Measurements from ENCODE around the gene ANKK1. TPM values are rescaled to one million over a fixed set of nuclear protein-coding genes. Genes with fewer than 3 reads are reported as not detected.

ANKK1 gene
- total RNA-seq, 1 experiment from 2014 or later = 0.22 TPM

DNA sequence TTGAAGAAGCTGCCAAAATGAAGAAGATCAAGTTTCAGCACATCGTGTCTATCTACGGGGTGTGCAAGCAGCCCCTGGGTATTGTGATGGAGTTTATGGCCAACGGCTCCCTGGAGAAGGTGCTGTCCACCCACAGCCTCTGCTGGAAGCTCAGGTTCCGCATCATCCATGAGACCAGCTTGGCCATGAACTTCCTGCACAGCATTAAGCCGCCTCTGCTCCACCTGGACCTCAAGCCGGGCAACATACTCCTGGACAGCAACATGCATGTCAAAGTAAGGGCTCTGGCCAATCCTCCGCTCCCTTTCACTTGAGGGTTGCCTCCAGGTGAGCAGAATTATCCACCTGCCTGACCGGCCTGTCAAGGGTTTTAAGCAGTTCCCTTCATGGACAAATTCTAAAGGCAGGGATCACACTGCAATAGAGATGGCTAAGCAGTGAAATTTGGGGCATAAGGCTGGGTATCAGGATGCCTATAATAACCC is 6.0 kb downstream of the ANKK1 start:
- BruUV-seq (replicated peaks) = no TSS peak
- no peaks in the 10 kb centered on the region for H3K4me1 ChIP-seq (ENCODE audit: control insufficient read depth in 1 of 2, insufficient read depth in 2 of 2, low read length in 2 of 2)

More for the DNA sequence above, 6.0 kb downstream of the ANKK1 start:
- ChIA-PET RAD21 (ENCODE audit: low non-redundant PET in 1 of 2, low total read pairs in 2 of 2, uncharacterized antibody in 2 of 2, unreplicated experiment in 2 of 2) (no interaction called here), POLR2A (no interaction called here), CTCF (no interaction called here)
- no peak for DNase-seq (ENCODE audit: low read depth, low spot score)
- no peak overlapping the region for H3K9ac ChIP-seq (ENCODE audit: low read length)
- intact Hi-C loops (cut with micrococcal nuclease) = no loop called here
- H3K9me3 ChIP-seq (ENCODE audit: control insufficient read depth in 1 of 2, insufficient read depth in 1 of 2, low read depth in 1 of 2, low read length in 2 of 2) = no peaks in the 10 kb centered on the region
- no peaks in the 10 kb centered on the region for H3K36me3 ChIP-seq (ENCODE audit: control insufficient read depth in 1 of 2, insufficient read depth in 2 of 2, low read length in 2 of 2)
- peaks cover 15% of the 10 kb centered on the region for H3K27me3 ChIP-seq (ENCODE audit: insufficient read depth, low read length)
- no peaks in the 10 kb centered on the region for H3K9me2 ChIP-seq (ENCODE audit: insufficient read depth)
- no peak overlapping the region for H3K27ac ChIP-seq (ENCODE audit: low read depth, low read length)
- no peak overlapping the region for H3K4me3 ChIP-seq (replicated peaks in 1 of 2; ENCODE audit: low read depth in 1 of 2, low read length in 2 of 2)
- TF ChIP-seq, protein P1, sequence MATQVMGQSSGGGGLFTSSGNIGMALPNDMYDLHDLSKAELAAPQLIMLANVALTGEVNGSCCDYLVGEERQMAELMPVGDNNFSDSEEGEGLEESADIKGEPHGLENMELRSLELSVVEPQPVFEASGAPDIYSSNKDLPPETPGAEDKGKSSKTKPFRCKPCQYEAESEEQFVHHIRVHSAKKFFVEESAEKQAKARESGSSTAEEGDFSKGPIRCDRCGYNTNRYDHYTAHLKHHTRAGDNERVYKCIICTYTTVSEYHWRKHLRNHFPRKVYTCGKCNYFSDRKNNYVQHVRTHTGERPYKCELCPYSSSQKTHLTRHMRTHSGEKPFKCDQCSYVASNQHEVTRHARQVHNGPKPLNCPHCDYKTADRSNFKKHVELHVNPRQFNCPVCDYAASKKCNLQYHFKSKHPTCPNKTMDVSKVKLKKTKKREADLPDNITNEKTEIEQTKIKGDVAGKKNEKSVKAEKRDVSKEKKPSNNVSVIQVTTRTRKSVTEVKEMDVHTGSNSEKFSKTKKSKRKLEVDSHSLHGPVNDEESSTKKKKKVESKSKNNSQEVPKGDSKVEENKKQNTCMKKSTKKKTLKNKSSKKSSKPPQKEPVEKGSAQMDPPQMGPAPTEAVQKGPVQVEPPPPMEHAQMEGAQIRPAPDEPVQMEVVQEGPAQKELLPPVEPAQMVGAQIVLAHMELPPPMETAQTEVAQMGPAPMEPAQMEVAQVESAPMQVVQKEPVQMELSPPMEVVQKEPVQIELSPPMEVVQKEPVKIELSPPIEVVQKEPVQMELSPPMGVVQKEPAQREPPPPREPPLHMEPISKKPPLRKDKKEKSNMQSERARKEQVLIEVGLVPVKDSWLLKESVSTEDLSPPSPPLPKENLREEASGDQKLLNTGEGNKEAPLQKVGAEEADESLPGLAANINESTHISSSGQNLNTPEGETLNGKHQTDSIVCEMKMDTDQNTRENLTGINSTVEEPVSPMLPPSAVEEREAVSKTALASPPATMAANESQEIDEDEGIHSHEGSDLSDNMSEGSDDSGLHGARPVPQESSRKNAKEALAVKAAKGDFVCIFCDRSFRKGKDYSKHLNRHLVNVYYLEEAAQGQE (IDR thresholded peaks at IDR 0.05; ENCODE audit: low read depth) = no peak
- TF ChIP-seq, protein P2, sequence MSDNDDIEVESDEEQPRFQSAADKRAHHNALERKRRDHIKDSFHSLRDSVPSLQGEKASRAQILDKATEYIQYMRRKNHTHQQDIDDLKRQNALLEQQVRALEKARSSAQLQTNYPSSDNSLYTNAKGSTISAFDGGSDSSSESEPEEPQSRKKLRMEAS (IDR thresholded peaks at IDR 0.05) = no peak
- TF ChIP-seq, protein P3, sequence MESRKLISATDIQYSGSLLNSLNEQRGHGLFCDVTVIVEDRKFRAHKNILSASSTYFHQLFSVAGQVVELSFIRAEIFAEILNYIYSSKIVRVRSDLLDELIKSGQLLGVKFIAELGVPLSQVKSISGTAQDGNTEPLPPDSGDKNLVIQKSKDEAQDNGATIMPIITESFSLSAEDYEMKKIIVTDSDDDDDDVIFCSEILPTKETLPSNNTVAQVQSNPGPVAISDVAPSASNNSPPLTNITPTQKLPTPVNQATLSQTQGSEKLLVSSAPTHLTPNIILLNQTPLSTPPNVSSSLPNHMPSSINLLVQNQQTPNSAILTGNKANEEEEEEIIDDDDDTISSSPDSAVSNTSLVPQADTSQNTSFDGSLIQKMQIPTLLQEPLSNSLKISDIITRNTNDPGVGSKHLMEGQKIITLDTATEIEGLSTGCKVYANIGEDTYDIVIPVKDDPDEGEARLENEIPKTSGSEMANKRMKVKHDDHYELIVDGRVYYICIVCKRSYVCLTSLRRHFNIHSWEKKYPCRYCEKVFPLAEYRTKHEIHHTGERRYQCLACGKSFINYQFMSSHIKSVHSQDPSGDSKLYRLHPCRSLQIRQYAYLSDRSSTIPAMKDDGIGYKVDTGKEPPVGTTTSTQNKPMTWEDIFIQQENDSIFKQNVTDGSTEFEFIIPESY (IDR thresholded peaks at IDR 0.05; ENCODE audit: extremely low read depth, insufficient replicate concordance, low read length) = no peak
- TF ChIP-seq EZH2phosphoT487 (IDR thresholded peaks at IDR 0.05; ENCODE audit: borderline replicate concordance) = no peak
- no peak for TF ChIP-seq JUND (IDR thresholded peaks at IDR 0.05)
- TF ChIP-seq EGR1 (IDR thresholded peaks at IDR 0.05; ENCODE audit: low read depth) = no peak
- ATAC-seq = no peak
- H4K20me1 ChIP-seq (ENCODE audit: insufficient read depth) = no peaks in the 10 kb centered on the region
- no peak overlapping the region for H2AFZ ChIP-seq (ENCODE audit: low read depth, low read length, poor library complexity, severe bottlenecking)
- no peaks in the 10 kb centered on the region for H3K79me2 ChIP-seq (ENCODE audit: insufficient read depth, low read length)
- no peak overlapping the region for H3K4me2 ChIP-seq (ENCODE audit: low read length)

Data from HCT116 (cell line).